SK-MEL-5 (cell line): Measurements from ENCODE around the gene GFPT1. TPM values are rescaled to one million over a fixed set of nuclear protein-coding genes. Genes with fewer than 3 reads are reported as not detected.
A peak's percentile ranks its signal among the peaks of the same experiment; 100 is the strongest.
"Not testable (repeated sequence)": the region's sequence is repeated elsewhere in the genome, so short reads cannot be mapped to it uniquely, and the experiment has no call there.

ENCODE experiments used
- DNase-seq: peaks from one replicate; pipeline ENCODE4 v3.0.0-alpha.2; 2016; ENCODE audit warnings: low read depth, low spot score
- in situ Hi-C: cut with HindIII; loops from 2 replicates; pipeline ENCODE4 v1.10.0; 2016; ENCODE audit warnings: low sequenced_read_pairs, high pct_unique_total_duplicates, low pct_unique_long_range_greater_than_20kb
- total RNA-seq: library from RNA; depleted of rRNA; stranded (reverse); fragments of >200 nt; shearing (Covaris generic); gene quantifications from 2 replicates; pipeline ENCODE4 v1.2.3, GENCODE V29; 2014

GFPT1 gene
- total RNA-seq, 1 experiment from 2014 or later, result 34.8 TPM

DNA sequence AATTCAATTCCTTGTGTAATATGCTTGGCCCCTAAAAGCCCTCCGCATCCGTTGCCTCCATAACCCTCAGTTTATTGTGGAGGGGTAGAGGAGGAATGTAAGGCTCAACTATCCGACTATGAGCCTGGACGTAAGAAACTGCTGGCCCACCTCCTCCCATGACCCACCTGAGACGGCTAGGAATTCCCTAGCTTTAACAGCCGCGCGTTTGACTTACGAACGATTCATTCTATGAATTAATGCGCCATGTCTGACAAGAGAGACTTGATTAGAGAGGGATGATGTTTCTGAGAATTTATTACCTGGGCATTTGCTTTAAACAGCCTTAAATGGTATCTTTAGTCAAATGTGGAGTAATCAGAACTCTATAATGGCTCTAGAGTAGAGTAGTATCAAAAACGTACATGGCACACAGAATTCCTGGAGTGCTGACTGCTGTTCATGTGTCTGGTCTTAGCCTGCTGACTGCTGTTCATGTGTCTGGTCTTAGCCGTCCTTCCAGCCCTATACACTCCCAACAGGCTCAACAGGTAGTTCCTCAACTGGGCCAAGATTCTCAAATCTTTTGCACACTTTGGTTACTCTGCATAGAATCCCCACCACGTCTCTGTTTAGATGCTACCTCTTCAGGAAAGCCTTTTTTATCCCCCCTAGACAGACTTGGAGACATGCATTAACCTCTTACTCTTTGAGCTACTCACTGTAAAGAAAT, 899 bp upstream of the GFPT1 start:
- peak; percentile 11 for DNase-seq
- in situ Hi-C loops, result no loop called here

DNA sequence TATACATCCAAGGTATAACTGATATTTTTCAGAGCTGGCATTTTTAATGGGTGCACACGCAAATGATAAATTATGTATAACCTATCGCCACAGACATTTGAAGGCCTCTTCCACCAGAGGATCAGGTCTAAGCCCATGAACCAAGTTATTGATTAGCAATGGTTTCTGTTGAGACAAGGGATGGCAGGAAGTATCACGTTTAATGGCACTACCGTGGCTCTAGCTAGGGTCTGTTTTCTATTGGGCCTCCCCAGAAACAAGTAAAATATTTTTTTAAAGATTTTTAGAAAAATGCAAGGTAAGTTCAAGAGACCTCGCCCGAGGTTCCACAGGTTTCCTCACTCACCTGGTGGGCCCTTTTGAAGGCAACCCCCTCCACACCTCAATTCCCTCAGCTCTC, 667 bp downstream of the GFPT1 start:
- no peak for DNase-seq
- in situ Hi-C loops, result no loop called here

GRCh38 chr2:69385443-69386151, 1.4 kb downstream of the GFPT1 start:
- in situ Hi-C loops, result no loop called here
- no peak for DNase-seq

GRCh38 chr2:69384618-69385081, 2.4 kb downstream of the GFPT1 start:
- in situ Hi-C loops, result no loop called here
- DNase-seq, result no peak

- in situ Hi-C loops, result no loop called here
- no peak for DNase-seq
These were observed 3.7 kb downstream of the GFPT1 start for GRCh38 chr2:69383176-69383812.

DNA sequence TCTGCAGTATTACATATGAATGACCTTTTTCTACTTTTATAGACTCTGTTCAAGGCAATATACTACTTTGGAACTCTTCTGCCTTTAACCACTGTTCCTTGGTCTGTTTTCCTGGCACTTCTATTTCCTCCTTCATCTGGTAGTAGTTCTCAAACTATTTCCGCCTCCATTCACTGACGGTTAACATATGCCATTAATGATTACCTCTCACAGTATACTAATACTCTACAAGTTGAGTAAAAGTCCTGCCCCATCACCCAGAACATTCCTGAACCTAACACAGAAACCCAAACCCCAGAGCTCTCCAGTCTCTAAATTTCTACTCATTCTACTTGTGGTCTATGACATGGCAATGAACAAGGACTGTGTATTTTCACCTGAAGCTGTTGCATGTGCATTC, 4.5 kb downstream of the GFPT1 start:
- in situ Hi-C loops, result no loop called here
- DNase-seq, result no peak

DNA sequence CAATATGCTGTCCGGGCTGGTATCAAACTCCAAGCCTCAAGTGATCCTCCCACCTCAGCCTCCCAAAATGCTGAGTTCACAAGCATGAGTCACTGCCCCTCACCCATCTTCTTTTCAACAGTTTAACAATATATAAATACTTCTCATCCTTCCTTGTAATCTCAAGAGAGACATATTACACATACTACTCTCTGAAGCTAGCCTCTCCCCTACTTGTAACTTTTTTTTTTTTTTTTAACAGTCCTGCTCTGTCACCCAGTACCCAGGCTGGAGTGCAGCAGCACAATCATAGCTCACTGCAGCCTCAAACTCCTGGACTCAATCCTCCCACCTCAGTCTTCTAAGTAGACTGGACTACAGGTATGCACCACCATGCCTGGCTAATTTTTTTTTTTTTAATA, 5.7 kb downstream of the GFPT1 start:
- in situ Hi-C loops, result no loop called here
- DNase-seq, result no peak

- in situ Hi-C loops, result no loop called here
- no peak for DNase-seq
These were observed 6.7 kb downstream of the GFPT1 start for GRCh38 chr2:69380072-69380917.

DNA sequence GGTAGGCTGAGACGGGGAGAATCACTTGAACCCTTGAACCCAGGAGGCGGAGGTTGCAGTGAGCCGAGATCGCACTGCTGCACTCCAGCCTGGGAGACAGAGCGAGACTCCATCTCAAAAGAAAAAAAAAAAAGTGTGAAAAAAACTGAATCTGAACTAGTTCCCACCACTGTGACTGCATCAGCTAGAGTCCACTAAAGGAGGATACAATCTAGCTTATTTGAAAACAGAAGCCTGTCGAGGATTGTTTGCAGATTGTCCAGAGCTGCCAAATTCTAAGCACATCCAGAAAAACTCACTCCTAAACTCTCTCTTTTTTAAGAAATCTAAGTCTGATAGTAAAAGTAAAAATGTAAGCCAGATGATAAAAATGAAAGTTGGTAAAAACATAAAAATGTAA, 10.6 kb downstream of the GFPT1 start:
- no peak for DNase-seq
- in situ Hi-C loops, result no loop called here

DNA sequence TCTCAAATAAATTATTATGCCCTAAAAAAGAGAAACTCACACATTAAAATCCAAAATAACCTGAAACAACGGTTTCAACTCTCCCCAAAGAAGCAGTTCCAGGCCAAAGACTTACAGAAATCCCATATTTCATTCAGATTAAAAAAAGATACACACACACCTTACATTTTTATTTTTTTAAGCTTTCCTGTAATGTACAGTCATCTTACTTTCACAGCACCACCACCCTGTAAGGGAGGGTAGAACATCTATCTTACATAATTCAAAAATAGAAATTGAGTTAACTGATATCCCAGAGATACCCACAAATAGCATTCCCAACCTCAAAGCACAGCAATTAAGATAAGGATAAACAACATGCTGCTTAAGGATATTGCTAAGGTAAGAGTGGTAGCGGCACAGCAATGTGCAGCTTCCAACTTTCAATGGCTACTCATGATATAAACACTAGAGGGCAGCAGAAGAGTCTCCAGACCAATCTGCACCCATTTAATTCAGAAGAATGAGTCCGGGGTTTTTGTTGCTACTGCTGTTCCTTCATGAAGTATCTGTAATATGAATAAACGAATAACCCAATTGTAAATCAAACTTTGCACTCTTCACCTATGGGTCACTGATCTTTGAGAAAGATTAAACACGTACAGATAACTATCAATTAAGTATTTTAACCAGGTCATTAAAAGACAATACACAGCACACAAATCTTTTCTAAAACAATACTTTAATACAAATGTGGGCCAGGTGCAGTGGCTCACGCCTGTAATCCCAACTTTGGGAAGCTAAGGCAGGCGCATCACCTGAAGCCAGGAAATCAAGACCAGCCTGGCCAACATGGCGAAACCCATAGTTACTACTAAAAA, 11.3 kb downstream of the GFPT1 start:
- in situ Hi-C loops, result no loop called here
- DNase-seq, result peak; percentile 78

DNA sequence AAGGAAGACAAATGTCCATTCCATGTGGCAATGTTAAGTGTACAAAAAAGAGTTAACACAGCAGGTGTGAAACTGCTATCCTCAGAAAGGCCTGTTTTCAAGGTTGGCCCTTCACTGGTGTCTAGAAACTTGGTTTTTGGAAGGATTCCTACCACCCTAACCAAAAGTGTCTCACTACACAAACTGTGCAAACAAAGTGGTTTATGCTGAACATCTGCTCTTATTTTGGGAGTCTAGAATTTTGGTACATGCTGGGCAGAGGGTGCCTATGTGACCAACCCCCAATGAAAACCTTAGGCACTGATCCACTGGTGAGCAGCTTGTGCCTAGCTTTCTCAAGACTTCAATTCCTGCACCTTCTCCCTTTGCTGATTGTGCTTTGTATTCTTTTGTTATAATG, 14.3 kb downstream of the GFPT1 start:
- no peak for DNase-seq
- in situ Hi-C loops, result no loop called here

DNA sequence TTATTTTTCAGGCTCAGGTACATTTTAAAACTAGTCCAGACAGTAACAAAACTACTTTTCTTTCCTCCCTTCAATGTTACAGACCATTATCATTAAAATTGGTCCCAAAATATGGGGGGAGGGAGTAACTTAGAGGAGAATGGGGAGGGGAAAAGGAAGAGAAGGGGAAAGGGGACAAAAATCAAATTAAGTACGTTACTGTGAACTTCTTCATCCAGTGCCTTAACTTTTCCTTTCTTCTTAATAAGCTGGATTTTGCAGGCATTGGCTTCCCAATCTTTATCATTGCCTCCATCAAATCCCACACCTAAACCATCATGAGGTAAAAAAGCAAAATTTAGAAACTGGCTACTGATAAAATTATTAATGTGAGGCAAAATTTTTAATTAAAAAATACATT, 17.2 kb downstream of the GFPT1 start:
- DNase-seq, result no peak
- in situ Hi-C loops, result no loop called here

DNA sequence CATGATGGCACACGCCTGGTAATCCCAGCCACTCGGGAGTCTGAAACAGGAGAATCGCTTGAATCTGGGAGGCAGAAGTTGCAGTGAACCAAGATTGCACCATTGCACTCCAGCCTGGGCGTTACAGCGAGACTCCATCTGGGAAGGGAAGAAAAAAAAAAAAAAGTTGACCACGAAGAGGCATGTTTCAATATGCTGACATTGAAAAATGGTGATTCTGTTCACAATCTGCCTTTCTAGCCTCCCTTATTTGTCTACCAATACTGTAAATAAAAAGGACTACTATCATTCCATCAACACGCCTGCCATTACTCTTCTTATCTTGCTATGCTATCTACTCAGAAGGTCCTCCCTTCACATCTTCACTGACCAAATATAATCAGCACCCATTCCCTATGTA, 18.4 kb downstream of the GFPT1 start:
- in situ Hi-C loops, result no loop called here
- no peak for DNase-seq

DNA sequence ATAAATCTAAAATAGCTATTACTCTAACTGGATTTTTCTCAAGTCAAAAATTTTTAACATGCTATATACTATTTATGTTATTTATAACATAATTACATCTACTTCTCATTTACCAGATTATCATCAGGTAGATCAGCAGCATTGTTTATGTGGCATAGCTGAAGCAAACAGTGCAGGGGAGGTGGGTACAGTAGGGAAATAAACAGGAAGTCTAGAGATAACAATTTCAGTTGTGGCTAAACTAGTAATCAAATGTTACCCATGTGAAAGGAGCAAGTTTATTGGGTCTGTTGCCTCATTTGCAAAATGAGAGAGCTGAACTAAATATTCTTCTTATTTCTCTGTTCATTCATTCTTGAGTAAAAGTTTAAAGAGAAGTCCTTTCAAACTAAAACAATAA, 27.7 kb downstream of the GFPT1 start:
- in situ Hi-C loops, result no loop called here
- DNase-seq, result no peak

- in situ Hi-C loops, result no loop called here
- DNase-seq, result peak; percentile 15
These were observed 28.1 kb downstream of the GFPT1 start for GRCh38 chr2:69358914-69359313.

DNA sequence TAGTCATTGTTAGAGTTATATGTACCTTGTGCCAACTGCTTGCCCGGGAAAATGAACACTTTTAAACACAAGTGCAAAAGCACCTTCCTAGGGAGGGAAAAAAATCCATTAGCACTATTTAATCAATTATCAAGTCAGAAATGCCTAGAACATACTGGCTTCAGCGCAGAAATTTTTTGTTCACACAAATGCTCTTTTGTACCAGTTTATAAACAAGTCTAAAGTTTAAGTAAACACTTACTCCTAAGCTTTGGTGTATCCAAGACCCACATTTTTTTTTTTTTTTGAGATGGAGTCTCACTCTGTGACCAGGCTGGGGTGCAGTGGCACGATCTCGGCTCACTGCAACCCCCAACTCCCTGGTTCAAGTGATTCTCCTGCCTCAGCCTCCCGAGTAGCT, 30.6 kb downstream of the GFPT1 start:
- no peak for DNase-seq
- in situ Hi-C loops, result no loop called here

GRCh38 chr2:69354976-69355375, 32.1 kb downstream of the GFPT1 start:
- in situ Hi-C loops, DNase-seq: not testable (repeated sequence)
